NAMALWA (cell line): Measurements from ENCODE around the gene WT1.

ENCODE experiments used
- DNase-seq: peaks from one replicate; pipeline ENCODE4 v3.0.0-alpha.2; 2015; ENCODE audit warnings: low spot score

Gene WT1

GRCh38 chr11:32438346-32438865 is 3.1 kb upstream of the WT1 start:
- no peak for DNase-seq

- no peak for DNase-seq
Observed at GRCh38 chr11:32437495-32438345, 2.4 kb upstream of the WT1 start.

GRCh38 chr11:32436751-32437494 is 1.6 kb upstream of the WT1 start:
- DNase-seq = no peak

GRCh38 chr11:32435942-32436750 is 807 bp upstream of the WT1 start:
- DNase-seq = no peak

- no peak for DNase-seq
Observed at GRCh38 chr11:32435152-32435480, 223 bp downstream of the WT1 start.

GRCh38 chr11:32434356-32435151 is 785 bp downstream of the WT1 start:
- DNase-seq = no peak

- DNase-seq = no peak
Observed at GRCh38 chr11:32433914-32434355, 1.4 kb downstream of the WT1 start.

GRCh38 chr11:32433101-32433913 is 2.0 kb downstream of the WT1 start:
- no peak for DNase-seq

GRCh38 chr11:32432565-32432964 is 2.8 kb downstream of the WT1 start:
- DNase-seq = no peak

- DNase-seq = no peak
Observed at GRCh38 chr11:32430568-32431381, 4.6 kb downstream of the WT1 start.

GRCh38 chr11:32429477-32429876 is 5.9 kb downstream of the WT1 start:
- DNase-seq = no peak

- DNase-seq = no peak
Observed at GRCh38 chr11:32428665-32429303, 6.6 kb downstream of the WT1 start.

GRCh38 chr11:32427935-32428664 is 7.2 kb downstream of the WT1 start:
- no peak for DNase-seq

- DNase-seq = no peak
Observed at GRCh38 chr11:32427616-32427934, 7.8 kb downstream of the WT1 start.

GRCh38 chr11:32426819-32427615 is 8.3 kb downstream of the WT1 start:
- DNase-seq = no peak

GRCh38 chr11:32426192-32426591 is 9.1 kb downstream of the WT1 start:
- no peak for DNase-seq

GRCh38 chr11:32425761-32426160 is 9.6 kb downstream of the WT1 start:
- no peak for DNase-seq

GRCh38 chr11:32422545-32422944 is 12.8 kb downstream of the WT1 start:
- DNase-seq = no peak
